GM19324 (cell line): ENCODE results near the gene SLC45A1.
"Not testable (repeated sequence)": the region's sequence is repeated elsewhere in the genome, so short reads cannot be mapped to it uniquely, and the experiment has no call there.

ENCODE experiments used
- ATAC-seq: cut with Tn5 transposase; IDR thresholded peaks from one replicate; pipeline ENCODE4 v1.9.1; 2021; ENCODE audit warnings: mild to moderate bottlenecking, moderate library complexity; ENCODE audit not compliant: unreplicated experiment, low FRiP score

Gene SLC45A1

GRCh38 chr1:8364528-8365442 lies 46.9 kb downstream of the SLC45A1 start:
- no peak for ATAC-seq

DNA sequence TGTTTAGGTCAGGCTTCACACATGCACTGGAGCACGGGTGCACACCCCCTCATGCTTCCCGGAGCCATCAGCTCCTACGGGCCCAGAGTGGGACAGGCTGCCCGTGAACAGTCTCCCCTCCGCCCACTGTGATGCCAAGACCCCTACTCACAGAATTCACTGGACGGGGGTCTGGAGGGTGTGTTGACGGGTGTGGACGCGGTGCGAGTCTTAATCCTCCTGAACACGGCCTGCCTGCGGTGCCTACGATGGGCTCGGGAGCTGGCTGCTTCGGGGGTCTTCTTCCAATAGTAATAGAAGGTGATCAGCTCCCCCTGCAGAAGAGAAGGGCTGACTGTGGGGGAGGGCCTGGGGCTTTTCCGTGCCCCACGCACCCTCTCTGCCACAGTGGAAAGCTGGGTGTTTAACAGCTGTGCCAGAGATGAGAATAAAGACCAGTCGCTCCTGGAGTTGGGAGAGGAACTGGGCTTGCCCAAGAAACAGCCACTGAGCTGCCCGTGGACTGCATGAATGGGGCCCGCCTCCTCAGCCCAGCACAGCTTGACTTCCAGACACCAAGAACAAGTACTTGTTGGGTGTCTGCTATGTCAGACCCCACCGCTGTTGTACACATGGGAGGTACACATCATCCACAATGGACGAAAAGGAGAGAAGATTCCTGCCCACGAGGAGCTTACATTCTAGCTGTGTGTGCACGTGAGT lies 47.9 kb downstream of the SLC45A1 start:
- no peak for ATAC-seq

GRCh38 chr1:8367571-8368194 lies 49.8 kb downstream of the SLC45A1 start:
- ATAC-seq: no peak

DNA sequence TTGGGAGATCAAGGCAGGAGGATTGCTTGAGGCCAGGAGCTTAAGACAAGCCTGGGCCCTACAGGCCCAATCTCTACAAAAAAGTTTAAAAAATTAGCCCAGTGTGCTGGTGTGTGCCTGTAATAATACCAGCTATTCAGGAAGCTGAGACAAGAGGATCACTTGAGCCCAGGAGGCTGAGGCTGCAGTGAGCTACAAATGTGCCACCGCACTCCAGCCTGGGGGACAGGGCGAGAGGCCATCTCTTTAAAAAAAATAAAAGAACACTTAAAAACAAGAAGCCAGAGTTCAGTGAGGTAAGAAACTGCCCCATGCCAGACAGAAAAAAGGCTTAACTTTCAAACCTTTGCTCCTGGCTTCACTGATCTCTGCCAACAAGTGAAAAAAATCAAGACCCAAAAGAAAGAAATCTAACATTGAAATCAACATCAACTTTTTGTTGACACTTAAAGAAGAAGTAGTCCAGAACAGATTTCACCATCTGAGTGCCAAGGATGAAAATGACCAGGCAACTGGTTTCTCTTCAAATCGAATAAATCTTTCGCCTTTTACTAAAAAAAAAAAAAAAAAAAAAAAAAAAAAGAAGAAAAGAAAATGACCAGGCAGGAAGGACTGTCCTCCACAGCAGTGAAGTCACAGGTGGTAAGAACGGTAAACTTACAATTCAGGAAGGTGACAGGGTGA lies 51.2 kb downstream of the SLC45A1 start:
- no peak for ATAC-seq

DNA sequence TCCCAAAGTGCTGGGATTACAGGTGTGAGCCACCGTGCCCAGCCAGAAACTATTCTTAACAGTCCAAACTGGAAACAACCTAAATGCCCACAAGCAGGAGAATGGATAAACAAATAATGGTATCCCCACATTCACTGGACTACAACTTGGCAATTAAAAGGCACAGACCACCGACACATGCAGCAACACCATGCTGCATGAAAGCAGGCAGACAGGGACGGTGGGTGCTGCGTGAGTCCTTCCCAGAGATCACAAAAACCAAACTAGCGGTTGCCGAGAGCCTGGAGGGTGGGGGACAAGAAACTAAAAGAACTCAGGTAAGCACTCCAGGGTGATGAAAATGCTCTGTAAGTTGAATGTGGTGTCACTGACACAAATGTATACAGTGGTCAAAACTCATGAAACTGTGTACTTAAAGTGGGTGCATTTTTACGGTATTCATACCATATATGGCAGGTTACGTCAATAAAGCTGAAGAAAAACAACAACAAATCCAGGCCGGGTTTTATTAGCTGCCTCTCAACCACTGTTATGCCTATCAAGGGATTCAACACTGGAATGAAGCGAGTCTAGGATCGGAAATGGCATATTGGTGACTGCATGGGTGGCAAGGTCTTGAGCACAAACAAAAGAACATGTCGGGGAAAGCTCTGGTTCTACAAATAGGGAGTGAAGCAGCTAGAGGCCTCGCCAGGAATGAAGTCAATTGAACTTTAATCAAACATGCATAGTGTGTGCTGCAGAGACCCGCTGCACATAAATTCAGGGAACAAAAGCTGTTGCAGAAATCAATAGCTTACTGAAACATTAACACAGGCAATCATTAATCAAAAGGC lies 52.4 kb downstream of the SLC45A1 start:
- ATAC-seq: no peak

- no peak for ATAC-seq
These were observed 53.0 kb downstream of the SLC45A1 start for GRCh38 chr1:8370905-8371315.

DNA sequence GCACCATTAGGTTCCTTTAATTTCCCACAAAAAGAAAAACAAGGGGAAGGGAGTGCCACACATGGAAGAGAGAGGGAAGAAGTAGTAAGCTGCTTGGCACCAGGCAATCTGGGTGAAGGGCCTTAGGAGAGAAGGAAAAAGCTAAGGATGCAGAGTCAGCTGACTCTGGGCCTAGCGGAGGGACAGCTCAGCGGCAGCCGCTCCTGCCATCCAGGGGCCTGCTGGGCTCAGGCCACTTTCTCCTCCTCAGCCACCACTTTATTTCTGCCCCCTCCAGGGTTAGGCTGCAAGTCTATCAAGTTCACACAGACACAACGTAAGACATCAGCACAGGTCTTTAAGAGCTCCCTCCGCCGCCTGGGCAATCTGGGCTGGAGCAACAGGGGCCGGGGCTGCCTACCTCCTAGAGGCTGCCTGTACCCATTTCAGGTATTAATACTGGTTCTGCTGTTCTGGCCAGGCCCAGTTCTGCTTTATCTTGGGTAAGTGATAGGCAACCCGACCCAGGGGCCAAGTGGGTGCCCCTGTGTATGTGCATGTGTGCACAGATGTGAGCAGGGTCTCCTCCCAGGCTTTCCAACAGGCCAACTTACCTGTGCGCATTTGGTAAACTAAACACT lies 53.6 kb downstream of the SLC45A1 start:
- ATAC-seq: no peak

DNA sequence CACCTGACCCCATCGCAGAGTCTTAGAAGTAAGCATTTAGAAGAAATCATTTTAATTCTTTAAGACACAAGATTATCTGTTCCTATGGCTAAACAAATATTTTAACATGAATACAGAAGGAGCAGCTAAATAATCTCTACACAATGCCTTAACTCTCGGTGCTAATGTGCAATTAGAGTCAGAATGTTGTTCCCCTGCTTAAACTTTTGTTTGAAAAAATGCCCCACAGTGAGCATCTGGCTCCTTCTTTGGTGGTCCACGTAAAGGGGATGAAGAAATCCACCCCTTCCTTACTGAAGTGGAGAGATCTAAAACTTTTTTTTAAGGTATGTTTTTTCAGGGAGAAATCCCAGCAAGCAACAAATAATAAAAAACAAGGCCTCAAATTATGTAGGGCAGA lies 55.2 kb downstream of the SLC45A1 start:
- ATAC-seq: no peak

GRCh38 chr1:8373581-8374241 lies 55.8 kb downstream of the SLC45A1 start:
- no peak for ATAC-seq

DNA sequence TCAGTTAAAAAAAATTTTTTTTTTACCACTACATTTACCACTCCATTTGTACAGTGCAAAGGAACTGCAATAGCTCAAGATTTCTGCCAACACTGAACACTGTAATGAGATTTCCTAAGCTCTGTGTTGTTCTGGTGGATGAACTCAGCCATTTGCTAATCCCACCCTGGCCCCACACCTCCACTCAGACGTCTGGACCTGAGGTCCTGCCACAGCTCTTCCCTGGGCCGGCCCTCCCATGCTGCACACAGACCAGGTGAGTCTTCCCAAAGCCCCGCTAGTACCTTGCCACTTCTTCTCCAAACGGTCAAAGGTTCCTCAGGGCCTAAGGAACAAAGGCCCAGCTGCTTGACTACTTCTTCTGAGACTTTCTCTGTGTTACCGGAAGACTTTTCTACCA lies 56.4 kb downstream of the SLC45A1 start:
- no peak for ATAC-seq

GRCh38 chr1:8374812-8375211 lies 56.9 kb downstream of the SLC45A1 start:
- ATAC-seq: no peak

DNA sequence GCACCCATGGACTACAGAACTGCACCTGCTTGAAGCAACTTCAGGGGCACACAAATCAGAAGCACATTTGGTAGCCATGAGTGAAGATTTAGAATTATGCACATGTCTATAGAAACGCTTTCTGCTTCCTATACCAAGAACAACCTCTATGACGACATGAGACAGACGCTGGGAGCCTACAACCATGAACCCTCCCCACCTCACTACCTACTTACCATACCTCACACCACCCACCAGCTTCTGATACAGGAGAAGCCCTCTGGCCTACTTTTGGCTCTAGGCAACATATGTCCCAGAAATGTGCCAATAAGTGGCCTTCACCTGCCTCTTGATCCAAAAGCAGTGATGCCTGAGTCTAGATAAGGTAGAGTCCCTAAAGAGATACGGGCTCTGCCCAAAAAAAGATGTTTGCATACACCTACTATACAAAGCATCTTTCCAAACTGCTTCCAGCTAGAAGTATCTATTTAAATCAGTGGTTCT lies 58.5 kb downstream of the SLC45A1 start:
- ATAC-seq: no peak

- ATAC-seq: no peak
These were observed 59.5 kb downstream of the SLC45A1 start for GRCh38 chr1:8377271-8377981.

GRCh38 chr1:8378178-8378577 lies 60.3 kb downstream of the SLC45A1 start:
- ATAC-seq: no peak

- ATAC-seq: no peak
These were observed 61.1 kb downstream of the SLC45A1 start for GRCh38 chr1:8378981-8379470.

DNA sequence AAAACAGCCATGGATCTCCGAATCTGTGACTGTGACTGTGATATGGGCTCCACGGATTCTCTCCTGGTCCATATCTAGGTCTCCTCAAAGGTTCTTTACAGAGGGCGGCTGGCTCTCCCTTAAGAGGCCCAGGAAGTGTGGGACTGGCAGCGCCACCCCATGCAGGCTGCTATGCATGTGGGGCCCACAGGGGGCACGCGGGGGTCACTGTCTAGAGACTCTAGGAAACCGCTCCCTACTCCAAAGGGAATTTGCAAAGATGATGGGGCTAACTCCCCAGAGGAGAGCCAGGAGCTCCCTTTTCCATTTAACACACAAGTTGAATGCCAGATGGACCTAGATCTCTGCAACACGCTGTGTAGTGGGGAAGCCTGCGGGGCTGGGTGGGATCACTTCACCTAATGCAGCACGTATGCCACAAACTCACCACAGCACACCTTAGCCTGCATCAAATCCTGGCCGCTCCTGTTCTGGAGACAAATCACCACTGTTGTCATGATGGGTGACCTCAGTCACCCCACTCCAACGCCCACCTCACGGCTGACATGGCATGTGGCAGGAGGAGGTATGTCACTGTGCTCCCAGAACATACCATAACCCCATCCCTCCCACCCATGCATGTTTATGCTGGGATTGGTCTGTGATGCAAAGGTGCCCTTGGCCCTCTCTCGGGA lies 61.7 kb downstream of the SLC45A1 start:
- ATAC-seq: no peak

GRCh38 chr1:8380310-8380709 lies 62.4 kb downstream of the SLC45A1 start:
- ATAC-seq: not testable (repeated sequence)
